GM15510 (cell line): ENCODE results near the gene C15orf62.

ENCODE experiments used
- POLR2A ChIP-seq: IDR thresholded peaks from 3 replicates; pipeline ENCODE4 v1.6.1; 2011; ENCODE audit warnings: borderline replicate concordance; ENCODE audit not compliant: insufficient read length; ENCODE audit errors: extremely low read depth

Gene C15orf62

GRCh38 chr15:40769274-40770146 lies at the start of gene C15orf62:
TSS of gene C15orf62 (plus strand) at chr15:40769980. CDS start at chr15:40770496, 516 bp downstream.
- TF ChIP-seq POLR2A: peak; percentile 20

- TF ChIP-seq POLR2A: no peak
These were observed 48.1 kb upstream of the C15orf62 start for GRCh38 chr15:40721701-40722100.

- TF ChIP-seq POLR2A: no peak
These were observed 47.4 kb upstream of the C15orf62 start for GRCh38 chr15:40722354-40722753.

- TF ChIP-seq POLR2A: no peak
These were observed 46.8 kb upstream of the C15orf62 start for GRCh38 chr15:40722934-40723333.

- TF ChIP-seq POLR2A: no peak
These were observed 45.9 kb upstream of the C15orf62 start for GRCh38 chr15:40723919-40724318.

GRCh38 chr15:40731034-40731433 lies 38.7 kb upstream of the C15orf62 start:
- TF ChIP-seq POLR2A: no peak

GRCh38 chr15:40736575-40736974 lies 33.2 kb upstream of the C15orf62 start:
- TF ChIP-seq POLR2A: no peak

GRCh38 chr15:40737048-40737447 lies 32.7 kb upstream of the C15orf62 start:
- TF ChIP-seq POLR2A: no peak

- no peak for TF ChIP-seq POLR2A
These were observed 30.7 kb upstream of the C15orf62 start for GRCh38 chr15:40739047-40739446.

- TF ChIP-seq POLR2A: no peak
These were observed 29.9 kb upstream of the C15orf62 start for GRCh38 chr15:40739854-40740253.

- no peak for TF ChIP-seq POLR2A
These were observed 26.3 kb upstream of the C15orf62 start for GRCh38 chr15:40743485-40743901.

GRCh38 chr15:40743921-40744814 lies 25.6 kb upstream of the C15orf62 start:
- TF ChIP-seq POLR2A: no peak

GRCh38 chr15:40744815-40745152 lies 25.0 kb upstream of the C15orf62 start:
- TF ChIP-seq POLR2A: no peak

- no peak for TF ChIP-seq POLR2A
These were observed 22.8 kb upstream of the C15orf62 start for GRCh38 chr15:40746916-40747418.
